WTC11 (cell line): ENCODE measurements around the gene PRKAG2. TPM values are rescaled to one million over a fixed set of nuclear protein-coding genes. Genes with fewer than 3 reads are reported as not detected.

Experiments
- ATAC-seq: fragments of 200-7000 bp; cut with Tn5 transposase; 2 replicates; pipeline ENCODE4 v1.10.0; 2021; ENCODE audit warnings: mild to moderate bottlenecking, moderate library complexity
- CTCF ChIA-PET: fragments of 300-600 bp; sonication (Branson Sonifier 250); formaldehyde crosslinking; loops from one replicate; lab custom pipeline; 2021; ENCODE audit warnings: antibody characterized with exemption; lab: Charles Lee
- POLR2A ChIA-PET: fragments of 350-600 bp; sonication (Branson Sonifier 250); formaldehyde crosslinking; loops from one replicate; lab custom pipeline; 2021; ENCODE audit warnings: antibody characterized with exemption; lab: Charles Lee
- DNase-seq: peaks from one replicate; pipeline ENCODE4 v3.0.0; 2021; ENCODE audit warnings: low spot score
- H3K27ac Mint-ChIP-seq: 2 replicates; pipeline ENCODE4 v1.8.0; 2021; ENCODE audit warnings: mixed read lengths
- H3K27me3 Mint-ChIP-seq: 2 replicates; pipeline ENCODE4 v1.8.0; 2021; ENCODE audit warnings: low read depth, mild to moderate bottlenecking, moderate library complexity, mixed read lengths
- H3K36me3 Mint-ChIP-seq: 2 replicates; pipeline ENCODE4 v1.8.0; 2021; ENCODE audit warnings: mixed read lengths
- H3K4me1 Mint-ChIP-seq: 2 replicates; pipeline ENCODE4 v1.8.0; 2022; ENCODE audit warnings: mixed read lengths
- H3K4me3 Mint-ChIP-seq: 2 replicates; pipeline ENCODE4 v1.8.0; 2021; ENCODE audit warnings: mild to moderate bottlenecking, moderate library complexity, mixed read lengths
- H3K9me3 Mint-ChIP-seq: 2 replicates; pipeline ENCODE4 v1.8.0; 2021; ENCODE audit warnings: mixed read lengths
- AR ChIP-seq: fragments of 250-450 bp; sonication (Bioruptor Pico); IDR thresholded peaks from 2 replicates; pipeline ENCODE4 v1.9.0; 2021; ENCODE audit warnings: mild to moderate bottlenecking
- ATF2 ChIP-seq: sonication (generic); formaldehyde crosslinking; IDR thresholded peaks from 2 replicates; pipeline ENCODE4 v1.8.1; 2022; ENCODE audit warnings: low read depth, missing genetic modification reagents, borderline replicate concordance
- IRF2 ChIP-seq: sonication (generic); formaldehyde crosslinking; IDR thresholded peaks from 2 replicates; pipeline ENCODE4 v1.8.0; 2022; ENCODE audit warnings: low read depth, missing genetic modification reagents, borderline replicate concordance
- JUN ChIP-seq: sonication (generic); formaldehyde crosslinking; IDR thresholded peaks from 2 replicates; pipeline ENCODE4 v1.8.0; 2023; ENCODE audit warnings: mild to moderate bottlenecking, missing genetic modification reagents
- MXD4 ChIP-seq: fragments of 250-450 bp; sonication (Bioruptor Pico); IDR thresholded peaks from 2 replicates; pipeline ENCODE4 v1.8.0; 2021; ENCODE audit warnings: mild to moderate bottlenecking, moderate library complexity, borderline replicate concordance
- NFE2L1 ChIP-seq: sonication (generic); formaldehyde crosslinking; IDR thresholded peaks from 2 replicates; pipeline ENCODE4 v1.8.1; 2023; ENCODE audit warnings: missing genetic modification reagents
- STAT6 ChIP-seq: sonication (generic); formaldehyde crosslinking; conservative IDR thresholded peaks from 2 replicates; pipeline ENCODE4 v1.8.1; 2023; ENCODE audit warnings: mild to moderate bottlenecking, low read depth, missing genetic modification reagents, moderate library complexity
- TCF7 ChIP-seq: sonication (generic); formaldehyde crosslinking; IDR thresholded peaks from 2 replicates; pipeline ENCODE4 v1.8.0; 2022; ENCODE audit warnings: mild to moderate bottlenecking, low read depth, missing genetic modification reagents, moderate library complexity
- ZNF121 ChIP-seq: sonication (generic); formaldehyde crosslinking; IDR thresholded peaks from 2 replicates; pipeline ENCODE4 v1.8.0; 2023; ENCODE audit warnings: missing genetic modification reagents
- ZNF232 ChIP-seq: sonication (generic); formaldehyde crosslinking; IDR thresholded peaks from 2 replicates; pipeline ENCODE4 v1.8.0; 2022; ENCODE audit warnings: mild to moderate bottlenecking, missing genetic modification reagents
- ZNF263 ChIP-seq: sonication (generic); formaldehyde crosslinking; IDR thresholded peaks from 2 replicates; pipeline ENCODE4 v1.8.1; 2022; ENCODE audit warnings: low read depth, mild to moderate bottlenecking, moderate library complexity, missing genetic modification reagents
- ZNF281 ChIP-seq: sonication (generic); formaldehyde crosslinking; IDR thresholded peaks from 2 replicates; pipeline ENCODE4 v1.8.0; 2023; ENCODE audit warnings: mild to moderate bottlenecking, missing genetic modification reagents
- total RNA-seq: library from RNA; stranded (reverse); gene quantifications from 3 replicates; pipeline ENCODE4 v1.2.3, GENCODE V29; 2021

The PRKAG2 gene
- total RNA-seq, 1 experiment from 2014 or later: 20.3 TPM

GRCh38 chr7:151725844-151726651, 150.9 kb downstream of the PRKAG2 start:
- Mint-ChIP-seq H3K27ac (no peak overlapping the region), H3K9me3 (no peaks in the 10 kb centered on the region), H3K36me3 (no peaks in the 10 kb centered on the region), H3K4me1 (no peaks in the 10 kb centered on the region), H3K27me3 (no peaks in the 10 kb centered on the region), H3K4me3 (no peak overlapping the region)
- CTCF ChIA-PET: interaction anchor here (0.6 to 1.9 kb wide), 7 partner anchors 10 to 570 kb away, joined by 3 to 7 read pairs (median 3); no protein-coding TSS in a partner anchor
- TF ChIP-seq NFE2L1 (CRISPR knock-in tag) (no peak), IRF2 (CRISPR knock-in tag) (no peak), ZNF121 (CRISPR knock-in tag) (no peak), ZNF263 (CRISPR knock-in tag) (peak; percentile 34; the same call in 1 of the 2 replicates)
- POLR2A ChIA-PET: no interaction called here
- ATAC-seq: no peak
- DNase-seq: no peak

GRCh38 chr7:151724920-151725584, 151.9 kb downstream of the PRKAG2 start:
- peaks cover under 1% of the 10 kb centered on the region; the same call in 1 of the 2 replicates for H3K4me1 Mint-ChIP-seq
- no peak for ATAC-seq
- CTCF ChIA-PET: interaction anchor here (0.6 to 1.9 kb wide), 5 partner anchors 11 to 479 kb away, joined by 3 to 8 read pairs (median 4); no protein-coding TSS in a partner anchor
- H3K27ac Mint-ChIP-seq: no peak overlapping the region
- H3K4me3 Mint-ChIP-seq: no peak overlapping the region
- DNase-seq: no peak
- no peaks in the 10 kb centered on the region for H3K27me3 Mint-ChIP-seq
- H3K9me3 Mint-ChIP-seq: no peaks in the 10 kb centered on the region
- H3K36me3 Mint-ChIP-seq: no peaks in the 10 kb centered on the region
- TF ChIP-seq ZNF281 (no peak), MXD4 (no peak), ATF2 (CRISPR knock-in tag) (no peak), ZNF232 (CRISPR knock-in tag) (no peak), STAT6 (CRISPR knock-in tag) (no peak), JUN (no peak), TCF7 (CRISPR knock-in tag) (no peak), AR (no peak)
- POLR2A ChIA-PET: no interaction called here
